GM21529 (cell line): ENCODE data around the gene RIPOR2.

ENCODE experiments used
- ATAC-seq: cut with Tn5 transposase; IDR thresholded peaks from one replicate; pipeline ENCODE4 v1.9.1; 2021; ENCODE audit not compliant: unreplicated experiment

Gene RIPOR2

DNA sequence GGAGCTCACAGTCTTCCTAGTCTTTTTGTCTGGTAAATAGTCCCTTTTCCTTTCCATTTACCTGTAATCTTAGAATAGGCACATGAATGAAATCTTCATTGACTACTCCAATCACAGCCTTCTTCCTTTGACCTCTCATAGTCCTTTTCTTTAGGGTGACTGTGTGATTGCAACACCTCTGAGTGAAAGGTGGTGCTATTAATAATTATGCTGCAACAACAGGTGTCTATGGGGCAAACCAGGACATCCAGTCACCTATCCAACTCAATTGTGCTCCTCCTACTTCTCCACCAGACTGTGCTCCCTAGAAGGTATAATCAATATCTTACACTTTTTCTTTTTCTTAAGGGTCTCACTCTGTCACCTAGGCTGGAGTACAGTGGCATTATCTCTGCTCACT is 29.4 kb downstream of the RIPOR2 start:
- no peak for ATAC-seq

DNA sequence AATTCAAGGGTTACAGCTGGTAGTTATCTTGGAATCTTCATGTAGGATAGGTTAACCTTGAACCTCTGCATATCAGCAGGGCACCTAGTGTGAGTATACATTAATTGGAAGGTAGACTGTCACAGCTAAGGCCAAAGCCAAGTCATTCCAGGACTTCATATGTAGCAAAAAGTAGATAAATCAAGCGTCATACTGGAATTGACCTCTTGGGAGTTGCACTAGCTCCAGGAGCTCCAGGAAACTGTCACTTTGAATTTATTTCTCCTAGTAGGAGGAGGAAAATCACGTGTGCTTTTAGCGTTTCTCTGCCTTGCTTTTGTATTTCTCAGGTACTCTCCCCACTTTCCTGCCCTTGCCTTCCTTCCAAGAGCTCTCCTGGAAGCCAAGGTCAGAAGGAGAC is 30.3 kb downstream of the RIPOR2 start:
- ATAC-seq, result no peak

DNA sequence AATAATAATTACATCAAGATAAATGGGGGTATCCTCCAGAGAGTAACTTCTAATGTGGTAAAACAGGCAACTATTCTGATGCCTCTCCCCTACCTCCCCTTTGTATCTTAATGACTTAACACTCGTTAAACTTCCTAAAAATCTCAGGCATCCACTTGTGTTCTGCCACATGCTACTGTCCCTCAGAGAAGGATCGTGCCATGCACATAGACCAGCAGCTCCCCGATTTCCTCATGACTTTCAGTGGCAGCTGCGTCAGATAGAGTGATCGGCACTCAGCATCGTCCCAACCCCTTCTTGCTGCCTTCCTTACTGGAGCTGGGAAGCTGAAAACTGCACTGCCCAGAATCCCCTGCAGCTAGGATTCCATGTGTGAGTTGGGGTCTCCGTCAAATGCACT is 32.1 kb downstream of the RIPOR2 start:
- ATAC-seq, result no peak

DNA sequence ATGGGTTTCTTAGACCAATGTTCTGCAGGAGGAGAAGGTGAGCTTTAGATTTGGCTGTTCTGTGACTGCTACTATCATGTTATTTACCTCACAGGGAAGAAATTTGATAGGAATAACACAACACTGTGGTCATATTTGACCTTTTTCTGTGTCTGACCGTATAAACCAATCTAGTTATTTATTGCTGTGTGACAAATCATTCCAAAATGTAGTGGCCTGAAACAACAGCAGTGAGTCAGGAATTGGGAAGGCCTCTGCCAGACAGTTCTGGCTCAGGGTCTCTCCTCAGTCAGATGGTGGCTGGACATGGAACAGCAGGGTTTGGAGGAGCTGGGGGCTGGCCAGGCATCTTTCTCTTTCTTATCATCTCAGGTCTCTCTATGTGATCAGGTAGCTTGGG is 33.0 kb downstream of the RIPOR2 start:
- ATAC-seq, result no peak

DNA sequence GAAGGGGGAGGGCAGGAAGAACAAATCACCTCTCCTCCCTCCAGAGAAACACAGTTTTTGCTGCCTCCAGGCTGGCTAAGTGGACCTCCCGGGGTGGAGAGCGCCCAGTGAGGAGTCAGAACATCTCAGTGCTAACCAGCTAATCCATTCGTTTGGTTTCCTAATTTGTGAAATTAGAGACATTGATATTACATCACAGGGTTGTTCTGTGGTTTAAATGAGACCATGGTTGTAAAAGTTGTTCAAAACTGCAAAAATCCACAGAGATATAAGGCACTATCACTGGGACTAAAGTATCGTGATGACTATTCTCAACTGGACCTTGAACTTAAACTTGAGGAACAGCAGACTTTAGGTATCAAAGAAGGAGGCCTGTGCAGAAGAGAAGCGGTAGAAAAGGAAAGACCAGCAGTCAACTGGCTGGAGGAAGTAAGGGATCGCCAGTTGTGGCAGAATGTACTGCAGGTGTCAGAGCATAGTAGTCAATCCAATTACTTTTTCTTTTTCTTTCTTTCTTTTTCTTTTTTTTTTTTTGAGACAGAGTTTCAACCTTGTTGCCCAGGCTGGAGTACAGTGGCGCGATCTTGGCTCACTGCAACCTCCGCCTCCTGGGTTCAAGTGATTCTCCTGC is 33.9 kb downstream of the RIPOR2 start:
- no peak for ATAC-seq

DNA sequence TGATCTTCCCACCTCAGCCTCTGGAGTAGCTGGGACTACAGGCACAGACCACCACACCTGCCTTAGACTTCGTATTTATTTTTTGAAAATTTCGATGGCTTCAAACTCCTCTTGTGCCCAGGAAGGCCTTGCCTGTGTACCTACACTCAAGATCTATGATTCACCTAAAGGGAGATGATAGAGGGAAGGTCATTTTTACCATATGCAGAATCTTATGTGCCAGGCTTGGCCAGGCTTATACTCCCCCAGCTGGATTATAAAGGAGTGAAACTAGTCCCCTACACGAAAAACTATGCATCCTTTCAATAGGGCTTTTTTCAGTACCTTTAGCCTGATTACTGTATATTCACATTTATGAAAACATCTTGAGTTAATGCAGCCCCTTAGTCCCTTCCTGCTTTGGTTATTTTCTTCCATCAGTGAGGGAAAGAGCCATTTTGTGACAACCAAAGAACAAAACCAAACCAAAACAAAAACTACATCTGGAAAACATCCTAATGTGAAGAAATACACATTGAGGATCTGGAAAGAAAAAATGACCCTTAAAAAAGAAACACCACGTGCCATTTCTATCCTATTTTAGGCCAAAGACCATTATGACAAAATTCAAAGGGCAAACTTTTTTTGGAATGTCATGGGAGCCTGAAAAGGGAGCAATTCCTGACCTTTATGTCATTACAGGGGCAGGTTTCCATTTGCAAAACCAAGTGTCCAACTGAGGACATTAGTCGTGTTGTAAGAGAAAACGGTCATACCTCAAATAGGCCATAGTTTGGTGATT is 34.7 kb downstream of the RIPOR2 start:
- no peak for ATAC-seq

DNA sequence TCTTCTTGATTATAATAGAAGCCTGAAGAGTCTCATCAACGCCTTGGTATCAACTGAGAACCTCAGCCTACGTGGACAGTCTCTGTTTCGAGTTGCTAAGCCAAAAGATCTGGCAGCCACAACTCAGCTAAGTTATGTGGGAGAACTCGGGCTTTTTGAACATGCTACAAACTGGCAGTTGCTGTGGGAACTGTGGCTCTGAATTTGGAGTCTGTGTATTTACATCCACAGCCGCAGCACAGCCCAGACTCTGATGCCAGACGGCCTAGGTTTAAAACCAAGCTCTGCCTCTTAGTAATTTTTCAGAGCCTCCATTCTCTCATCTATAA is 35.8 kb downstream of the RIPOR2 start:
- no peak for ATAC-seq

DNA sequence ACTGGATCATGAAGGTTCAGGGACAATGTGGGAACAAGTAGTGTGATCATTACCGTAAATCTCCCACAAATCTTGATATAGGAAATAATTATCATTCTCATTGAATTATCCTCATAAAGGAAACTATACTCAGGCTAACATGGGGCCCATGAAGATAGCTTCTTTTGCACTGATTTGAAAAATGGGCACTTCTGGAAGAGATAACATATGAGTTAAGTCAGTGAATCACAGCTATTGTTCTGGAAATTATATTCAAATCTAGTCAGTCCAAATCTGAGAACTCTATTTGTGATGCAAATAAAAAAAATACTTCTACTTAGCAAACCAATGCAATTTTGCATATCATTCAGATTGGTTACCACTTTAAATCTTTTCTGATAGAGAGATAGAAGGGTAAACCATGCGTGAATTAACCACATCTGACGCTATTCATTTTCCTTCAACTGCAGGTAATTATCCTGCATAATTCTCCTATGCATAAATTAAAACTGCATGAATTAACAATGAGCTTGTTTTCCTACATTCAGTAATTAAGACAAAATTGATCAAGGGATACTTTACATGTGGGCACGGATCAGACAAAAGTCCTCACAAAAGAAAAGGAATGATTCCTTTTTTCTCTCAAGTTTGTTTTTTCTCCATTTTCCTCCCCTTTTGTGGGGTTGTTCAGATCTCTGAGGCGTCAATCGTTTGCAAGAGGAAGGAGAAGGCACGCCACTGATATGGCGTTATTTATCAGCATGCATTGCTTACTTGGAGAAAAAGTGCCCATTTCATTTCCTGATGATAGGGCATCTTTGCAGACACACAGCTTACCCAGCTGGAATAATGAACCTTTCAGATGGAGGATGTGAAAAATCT is 36.4 kb downstream of the RIPOR2 start:
- no peak for ATAC-seq

DNA sequence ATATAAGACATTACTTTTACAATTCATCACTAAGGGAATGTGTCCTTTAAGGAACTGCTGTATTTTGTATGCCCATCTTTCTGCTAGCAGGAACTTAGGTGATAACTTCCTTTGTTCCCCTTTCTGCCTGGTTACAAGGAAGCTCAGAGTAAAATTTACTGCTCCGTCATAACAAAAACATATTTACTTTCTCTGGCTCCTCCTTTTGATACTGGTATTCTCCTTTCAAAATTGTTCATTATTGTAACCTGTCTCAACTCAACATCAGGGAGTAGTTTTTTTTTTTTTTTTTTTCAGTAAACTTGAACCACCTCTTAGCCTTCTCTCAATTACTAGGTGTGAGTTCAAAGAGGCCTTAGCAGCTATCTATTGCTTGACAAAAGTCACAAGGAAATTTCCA is 37.1 kb downstream of the RIPOR2 start:
- no peak for ATAC-seq

DNA sequence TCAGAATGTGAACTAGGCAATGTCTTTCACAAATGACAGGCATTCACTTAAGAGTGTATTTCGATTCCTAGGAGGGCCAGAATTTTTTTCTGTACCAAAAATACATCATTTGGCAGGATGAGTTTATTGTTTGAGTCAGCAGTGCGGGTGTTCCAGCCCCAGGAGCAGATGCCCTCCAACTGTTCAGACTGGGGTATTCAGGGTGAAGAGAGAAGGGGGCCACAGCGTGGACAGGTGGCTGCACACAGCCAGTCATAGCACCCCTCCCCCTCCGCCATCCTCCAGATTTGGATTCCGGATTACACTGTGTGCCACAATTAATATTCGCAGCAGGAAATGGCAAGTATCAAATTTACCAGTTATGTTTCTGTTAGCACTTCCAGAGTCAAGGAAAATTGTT is 38.6 kb downstream of the RIPOR2 start:
- ATAC-seq, result no peak

DNA sequence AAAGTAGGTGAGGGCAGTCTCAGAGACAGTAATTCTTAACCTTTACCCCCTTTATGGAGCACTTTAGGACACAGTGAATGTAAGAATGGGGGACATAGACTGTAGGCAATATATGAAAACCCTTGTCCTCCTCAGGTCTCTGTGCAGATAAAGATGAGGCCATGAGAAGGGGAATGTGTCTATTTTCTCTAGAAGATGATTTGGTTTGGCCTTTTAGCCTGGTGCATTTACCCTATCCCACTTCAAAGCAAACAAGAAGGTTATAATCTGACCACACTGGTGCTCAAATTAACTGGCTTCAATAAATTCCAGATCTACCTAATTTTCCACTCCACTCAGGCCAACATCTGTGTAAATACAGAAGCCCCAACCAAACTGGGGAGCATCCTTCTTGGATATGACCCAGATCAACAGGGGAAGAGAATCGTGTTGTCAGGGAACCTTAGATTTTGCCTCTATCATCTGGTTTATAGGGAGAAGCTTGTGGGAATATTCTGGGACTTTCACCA is 42.4 kb downstream of the RIPOR2 start:
- no peak for ATAC-seq

DNA sequence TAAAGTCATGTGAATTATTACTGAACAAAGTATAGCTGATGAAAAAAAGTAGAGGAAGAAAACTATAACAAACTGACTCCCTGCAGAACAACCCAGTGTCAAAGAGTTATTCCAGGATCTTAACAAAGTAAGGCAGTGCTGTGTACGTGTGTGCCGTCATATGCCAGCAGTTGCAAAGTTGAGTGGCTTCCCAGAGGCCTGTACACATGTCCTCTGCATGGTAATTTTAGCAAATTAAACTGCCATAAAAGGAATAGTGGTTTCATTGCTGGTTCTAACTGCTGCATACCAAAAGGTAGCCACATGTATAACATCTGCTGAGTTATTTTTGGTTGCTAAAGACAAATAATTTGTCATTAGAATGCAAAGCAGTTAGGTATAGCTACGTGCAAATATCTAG is 44.8 kb downstream of the RIPOR2 start:
- ATAC-seq, result no peak

DNA sequence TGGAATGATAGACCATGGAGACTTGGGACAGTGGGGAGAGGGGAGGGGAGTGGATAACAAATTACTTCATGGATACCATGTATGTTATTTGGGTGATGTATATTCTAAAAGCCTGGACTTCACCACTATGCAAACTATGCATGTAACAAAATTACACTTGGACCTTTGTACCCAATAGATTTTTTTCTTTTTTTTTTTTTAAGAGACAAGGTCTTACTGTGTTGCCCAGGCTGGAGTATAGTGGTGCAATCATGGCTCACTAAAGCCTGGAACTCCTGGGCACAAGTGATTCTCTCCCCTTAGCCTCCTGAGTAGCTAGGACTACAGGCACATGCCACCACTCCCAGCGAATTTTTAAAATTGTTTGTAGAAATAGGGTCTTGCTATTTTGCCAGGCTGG is 45.3 kb downstream of the RIPOR2 start:
- ATAC-seq, result no peak

DNA sequence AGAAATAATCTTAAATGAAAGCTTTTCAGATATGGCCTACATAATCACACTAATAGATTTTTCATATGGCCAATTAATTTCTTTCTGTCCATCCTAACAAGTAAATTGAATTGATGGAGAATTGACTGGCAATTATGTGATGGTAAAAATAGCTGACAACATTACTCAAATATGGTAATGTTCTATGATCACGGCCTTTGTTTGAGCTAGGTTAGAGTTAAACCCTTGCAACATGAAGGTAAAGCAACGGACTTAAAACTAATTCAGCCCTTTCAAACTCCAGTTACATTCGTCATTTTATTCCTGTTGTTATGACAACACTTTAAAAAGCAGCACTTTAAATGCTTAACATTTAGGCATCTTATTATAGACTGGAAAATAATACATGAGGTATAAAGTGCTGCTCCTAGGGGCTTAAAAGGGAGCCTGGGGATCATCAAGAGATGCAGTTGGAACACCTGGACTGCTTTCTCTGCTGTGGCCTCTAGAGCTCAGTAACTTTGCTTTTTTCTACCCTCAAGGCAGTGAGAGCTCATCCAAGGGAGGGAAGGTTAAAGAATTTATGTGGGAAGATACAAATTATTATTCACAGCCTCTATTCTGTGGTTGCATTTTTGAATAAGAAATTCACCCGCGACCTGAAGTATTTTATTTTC is 46.9 kb downstream of the RIPOR2 start:
- no peak for ATAC-seq

DNA sequence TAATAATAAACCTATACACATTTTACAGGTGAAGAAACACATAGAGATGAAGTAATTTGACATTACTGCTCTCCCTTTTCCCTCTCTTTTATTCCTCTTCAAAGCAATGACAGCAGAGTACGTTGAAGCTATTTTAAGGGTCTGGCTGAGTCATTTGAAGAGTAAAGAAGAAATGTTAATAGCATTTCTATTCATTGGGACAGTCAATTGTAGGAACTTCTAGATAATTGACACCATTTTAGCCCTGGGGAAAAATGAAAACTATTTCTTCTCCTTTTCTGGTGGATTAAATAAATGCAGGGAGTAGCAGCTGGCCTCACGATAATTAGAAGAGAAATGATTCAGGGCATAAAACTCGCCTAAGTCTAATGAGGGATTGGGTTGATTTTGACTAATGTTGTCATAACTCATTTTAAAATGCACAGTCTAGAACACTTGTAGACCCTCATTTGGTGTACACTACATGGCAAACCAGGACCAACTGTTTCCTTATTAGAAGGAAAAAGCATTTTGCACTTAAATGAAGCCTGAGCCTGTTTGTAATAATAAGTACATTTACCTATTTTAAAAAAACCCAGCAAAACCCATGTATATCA is 48.1 kb downstream of the RIPOR2 start:
- no peak for ATAC-seq

DNA sequence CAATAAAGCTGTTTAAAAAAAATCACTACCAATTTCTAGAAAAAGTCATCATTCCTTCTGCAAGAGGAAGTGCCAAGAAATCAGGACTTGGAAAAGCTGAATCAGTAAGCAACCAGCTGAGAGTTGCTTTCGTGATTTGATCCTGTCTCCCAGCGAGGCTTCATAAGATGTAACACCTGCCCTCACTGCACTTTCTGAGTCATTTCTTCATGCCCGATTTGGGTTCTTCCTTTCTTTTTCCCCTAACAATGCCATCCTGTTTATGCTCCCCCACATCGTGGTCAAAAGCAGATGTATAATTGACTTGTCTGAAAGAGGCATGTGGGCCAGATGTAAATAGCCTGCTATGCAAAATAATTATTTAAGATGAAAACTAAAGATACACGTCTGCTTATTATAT is 52.1 kb downstream of the RIPOR2 start:
- peak; percentile 82 for ATAC-seq

DNA sequence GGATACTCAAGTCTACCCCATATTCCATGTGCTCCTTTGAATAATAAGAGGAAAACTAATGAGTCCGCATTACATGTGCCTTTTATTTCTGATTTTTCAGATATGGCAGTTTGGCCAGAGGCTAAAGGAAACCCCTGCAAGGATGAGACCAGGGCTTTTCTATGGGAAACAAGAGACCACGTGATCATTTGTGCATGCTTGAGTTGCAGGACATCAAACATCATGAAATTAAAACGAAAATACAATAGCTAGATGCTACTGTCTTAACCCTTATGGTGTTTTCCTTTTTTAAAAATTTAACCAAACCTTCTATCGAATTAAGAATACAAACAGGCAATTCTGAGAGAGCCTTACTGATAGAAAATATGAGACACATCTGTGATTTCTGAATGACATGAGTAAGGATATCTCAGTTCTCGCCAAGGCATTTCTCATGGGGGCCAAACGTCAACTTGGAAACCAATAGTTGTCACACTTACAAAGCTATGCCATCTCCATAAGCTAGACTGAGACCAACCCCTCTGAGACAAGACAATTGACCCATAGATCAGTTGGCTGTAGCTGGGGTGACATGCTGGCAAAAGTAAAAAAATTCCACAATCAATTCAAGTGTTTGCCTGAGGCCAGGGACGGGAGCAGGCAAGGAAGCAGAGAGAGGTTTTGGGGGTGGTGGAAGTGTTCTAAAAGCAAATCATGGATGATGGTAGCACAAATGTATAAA is 52.8 kb downstream of the RIPOR2 start:
- no peak for ATAC-seq

DNA sequence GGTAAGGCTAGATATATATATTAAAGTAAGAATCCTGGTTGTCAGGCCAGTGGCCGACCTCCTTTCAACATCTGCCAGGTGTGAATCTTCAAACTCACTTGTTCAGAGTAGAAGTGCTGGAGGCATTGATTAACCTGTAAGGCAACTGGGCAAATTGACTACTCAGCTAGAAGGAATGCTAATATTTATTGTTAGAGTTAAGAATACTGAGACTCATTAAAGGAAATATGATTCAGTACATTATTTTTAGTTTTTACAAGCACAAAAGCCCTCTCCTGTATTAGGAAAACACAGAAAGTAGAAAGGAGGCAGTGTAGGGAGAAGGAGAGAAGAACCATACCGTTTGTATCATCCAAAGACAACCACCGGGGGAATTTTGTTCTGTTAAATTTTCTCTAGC is 53.5 kb downstream of the RIPOR2 start:
- ATAC-seq, result no peak

DNA sequence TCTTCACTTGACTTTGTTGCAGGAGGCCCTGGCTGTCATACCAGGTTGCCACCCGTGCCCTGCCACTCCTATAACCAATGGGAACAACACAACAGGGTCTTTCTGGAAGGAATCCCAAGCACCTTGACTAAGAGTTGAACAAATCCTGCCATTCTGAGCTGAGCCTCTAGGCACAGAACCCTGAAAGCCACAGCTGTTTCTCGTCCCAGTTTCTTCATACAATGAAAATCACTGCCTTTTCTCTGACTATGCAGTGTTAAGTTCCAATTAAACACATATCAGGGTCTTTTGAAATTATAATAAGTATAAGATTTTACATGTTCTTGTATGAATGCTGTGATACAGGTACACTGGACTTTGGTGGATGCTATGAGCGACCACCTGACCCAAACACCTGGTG is 54.4 kb downstream of the RIPOR2 start:
- no peak for ATAC-seq

DNA sequence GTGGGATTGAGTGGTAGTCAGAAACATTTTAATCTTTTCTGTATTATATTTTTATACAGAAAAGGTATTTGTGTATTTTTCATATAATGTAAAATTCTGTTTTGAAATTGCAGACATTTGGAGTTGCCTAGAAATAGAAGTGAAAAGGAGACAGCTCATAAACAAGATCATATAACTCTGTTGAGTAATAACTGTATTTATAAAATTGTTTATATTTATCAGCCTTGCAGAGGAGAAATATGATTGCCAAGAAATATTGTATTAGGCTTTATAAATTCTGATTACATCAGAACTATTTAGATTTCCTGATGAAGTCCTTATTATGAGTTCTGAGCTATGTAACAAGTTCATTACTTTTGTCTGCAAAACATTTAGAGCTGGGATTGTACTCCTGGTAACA is 55.3 kb downstream of the RIPOR2 start:
- no peak for ATAC-seq
